Caco-2 (cell line): ENCODE measurements around the gene GNB5. TPM values are rescaled to one million over a fixed set of nuclear protein-coding genes. Genes with fewer than 3 reads are reported as not detected.

Experiments
- BruUV-seq: library from RNA; stranded (reverse); fragments of 400-500 nt; replicated peaks from 2 replicates; lab custom pipeline; 2021; lab: Mats Ljungman, UMichigan
- CTCF ChIA-PET: fragments of 300-600 bp; sonication (Branson Sonifier 250); formaldehyde crosslinking; loops from one replicate; lab custom pipeline; 2022; ENCODE audit warnings: antibody characterized with exemption; lab: Charles Lee
- POLR2A ChIA-PET: fragments of 300-600 bp; sonication (Branson Sonifier 250); formaldehyde crosslinking; loops from one replicate; lab custom pipeline; 2022; ENCODE audit warnings: antibody characterized with exemption; lab: Charles Lee
- DNase-seq, 2 experiments: peaks; one replicate each; pipeline versions ENCODE4 v3.0.0 to v3.0.0-alpha.2; 2020 to 2022
- H3K27me3 ChIP-seq: replicated peaks from 2 replicates; pipeline ENCODE4 v1.6.0; 2011; ENCODE audit warnings: low read length; ENCODE audit not compliant: control insufficient read depth, insufficient read depth
- H3K36me3 ChIP-seq: 2 replicates; pipeline ENCODE4 v1.5.1; 2011; ENCODE audit warnings: low read length; ENCODE audit not compliant: control insufficient read depth, insufficient read depth
- H3K4me1 ChIP-seq: fragments of 250-450 bp; sonication (Bioruptor Pico); 2 replicates; pipeline ENCODE4 v1.5.1; 2020; ENCODE audit warnings: mild to moderate bottlenecking
- H3K4me3 ChIP-seq: 2 replicates; pipeline ENCODE4 v1.5.1; 2011; ENCODE audit warnings: low read depth, mild to moderate bottlenecking, control low read depth, low read length
- H3K9me3 ChIP-seq: fragments of 250-450 bp; sonication (Bioruptor Pico); 2 replicates; pipeline ENCODE4 v1.5.1; 2020; ENCODE audit warnings: mild to moderate bottlenecking, moderate library complexity
- H3K27ac Mint-ChIP-seq: one replicate; pipeline ENCODE4 v1.8.0; 2022; ENCODE audit warnings: mixed read lengths; ENCODE audit not compliant: unreplicated experiment
- H3K27me3 Mint-ChIP-seq: one replicate; pipeline ENCODE4 v1.8.0; 2022; ENCODE audit warnings: mixed read lengths; ENCODE audit not compliant: insufficient read depth, unreplicated experiment
- H3K36me3 Mint-ChIP-seq: one replicate; pipeline ENCODE4 v1.8.0; 2022; ENCODE audit warnings: mild to moderate bottlenecking, mixed read lengths; ENCODE audit not compliant: insufficient read depth, unreplicated experiment
- H3K4me1 Mint-ChIP-seq: one replicate; pipeline ENCODE4 v1.8.0; 2022; ENCODE audit warnings: low read depth, mixed read lengths; ENCODE audit not compliant: unreplicated experiment
- H3K4me3 Mint-ChIP-seq: one replicate; pipeline ENCODE4 v1.8.0; 2022; ENCODE audit warnings: mild to moderate bottlenecking, moderate library complexity, mixed read lengths; ENCODE audit not compliant: unreplicated experiment
- H3K9me3 Mint-ChIP-seq: one replicate; pipeline ENCODE4 v1.8.0; 2022; ENCODE audit warnings: mixed read lengths; ENCODE audit not compliant: unreplicated experiment
- intact Hi-C: fragments of 100-400 bp; cut with micrococcal nuclease; formaldehyde crosslinking; loops from one replicate; pipeline ENCODE4 v1.10.0; 2022; ENCODE audit not compliant: unreplicated experiment
- total RNA-seq: library from RNA; stranded (reverse); gene quantifications from 2 replicates; pipeline ENCODE4 v1.2.3, GENCODE V29; 2022
- TF ChIP-seq, protein P1 (sequence below), 2 experiments: fragments of 200-600 bp in 1 of 2; IDR thresholded peaks; 1 replicate in 1 of 2; 2 replicates in 1 of 2; pipeline versions ENCODE4 v1.5.1 to v1.8.0; 2011 to 2022; ENCODE audit warnings: antibody characterized with exemption in 1 of 2, control low read depth in 1 of 2, inconsistent platforms in 1 of 2, low read depth in 1 of 2, low read length in 1 of 2, mild to moderate bottlenecking in 1 of 2, moderate library complexity in 1 of 2; ENCODE audit not compliant: insufficient read depth in 1 of 2, severe bottlenecking in 1 of 2, unreplicated experiment in 1 of 2

GNB5 gene
- total RNA-seq, 1 experiment from 2014 or later: 23.2 TPM

DNA sequence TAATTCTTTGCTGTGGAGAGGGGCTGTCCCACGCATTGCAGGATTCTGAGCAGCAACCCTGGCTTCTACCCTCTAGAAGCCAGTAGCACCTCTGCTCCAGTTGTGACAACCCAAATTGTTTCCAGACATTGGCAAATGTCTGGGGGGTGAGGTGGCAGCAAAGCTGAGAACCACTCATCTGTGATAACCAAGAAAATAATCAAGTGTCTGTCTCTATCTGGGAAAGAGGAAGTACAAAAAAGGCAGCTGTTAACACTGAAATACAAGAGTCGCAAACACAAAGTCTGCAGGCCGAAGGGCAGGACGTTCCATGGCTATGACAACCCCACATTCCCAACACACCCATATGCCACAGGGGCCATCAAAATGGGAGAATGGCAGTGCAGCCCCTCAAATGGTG lies 42.2 kb upstream of the GNB5 start:
- peaks cover 8% of the 10 kb centered on the region for H3K4me1 Mint-ChIP-seq
- BruUV-seq: no TSS peak
- H3K9me3 ChIP-seq: no peaks in the 10 kb centered on the region
- H3K27ac Mint-ChIP-seq: no peak overlapping the region
- no peaks in the 10 kb centered on the region for H3K27me3 Mint-ChIP-seq
- POLR2A ChIA-PET: no interaction called here
- TF ChIP-seq, protein P1, sequence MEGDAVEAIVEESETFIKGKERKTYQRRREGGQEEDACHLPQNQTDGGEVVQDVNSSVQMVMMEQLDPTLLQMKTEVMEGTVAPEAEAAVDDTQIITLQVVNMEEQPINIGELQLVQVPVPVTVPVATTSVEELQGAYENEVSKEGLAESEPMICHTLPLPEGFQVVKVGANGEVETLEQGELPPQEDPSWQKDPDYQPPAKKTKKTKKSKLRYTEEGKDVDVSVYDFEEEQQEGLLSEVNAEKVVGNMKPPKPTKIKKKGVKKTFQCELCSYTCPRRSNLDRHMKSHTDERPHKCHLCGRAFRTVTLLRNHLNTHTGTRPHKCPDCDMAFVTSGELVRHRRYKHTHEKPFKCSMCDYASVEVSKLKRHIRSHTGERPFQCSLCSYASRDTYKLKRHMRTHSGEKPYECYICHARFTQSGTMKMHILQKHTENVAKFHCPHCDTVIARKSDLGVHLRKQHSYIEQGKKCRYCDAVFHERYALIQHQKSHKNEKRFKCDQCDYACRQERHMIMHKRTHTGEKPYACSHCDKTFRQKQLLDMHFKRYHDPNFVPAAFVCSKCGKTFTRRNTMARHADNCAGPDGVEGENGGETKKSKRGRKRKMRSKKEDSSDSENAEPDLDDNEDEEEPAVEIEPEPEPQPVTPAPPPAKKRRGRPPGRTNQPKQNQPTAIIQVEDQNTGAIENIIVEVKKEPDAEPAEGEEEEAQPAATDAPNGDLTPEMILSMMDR (IDR thresholded peaks at IDR 0.05; ENCODE audit: insufficient read depth in 1 of 2, low read depth in 1 of 2, low read length in 1 of 2, severe bottlenecking in 1 of 2, unreplicated experiment in 1 of 2): no peak
- no peak for DNase-seq
- no peak overlapping the region for H3K4me3 ChIP-seq
- peaks cover 4% of the 10 kb centered on the region for H3K36me3 Mint-ChIP-seq
- no peaks in the 10 kb centered on the region for H3K36me3 ChIP-seq
- intact Hi-C loops: no loop called here
- CTCF ChIA-PET: no interaction called here
- no peak overlapping the region for H3K4me3 Mint-ChIP-seq
- H3K4me1 ChIP-seq: no peaks in the 10 kb centered on the region
- no peaks in the 10 kb centered on the region for H3K27me3 ChIP-seq
- H3K9me3 Mint-ChIP-seq: no peaks in the 10 kb centered on the region

DNA sequence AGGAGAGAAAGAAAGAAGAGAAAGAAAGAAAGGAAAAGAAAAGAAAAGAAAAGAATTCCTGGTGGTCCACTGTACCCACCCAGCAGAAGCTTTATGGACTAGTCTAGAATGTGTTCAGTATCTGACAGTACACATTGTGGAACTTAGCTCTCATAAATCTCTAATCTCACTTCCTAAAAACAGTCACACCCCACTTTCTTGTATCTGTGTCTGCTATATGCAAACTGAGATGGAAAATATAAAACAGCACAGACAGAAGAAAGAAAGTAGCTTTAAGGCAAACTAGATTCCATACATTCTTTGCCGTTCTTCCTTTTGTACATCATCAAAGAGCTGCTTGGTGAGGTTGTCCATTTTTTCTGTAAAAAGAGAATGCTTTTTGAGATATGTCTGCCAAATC lies 41.1 kb upstream of the GNB5 start:
- no TSS peak for BruUV-seq
- H3K4me1 Mint-ChIP-seq: peaks cover 8% of the 10 kb centered on the region
- DNase-seq: no peak
- no peak overlapping the region for H3K4me3 Mint-ChIP-seq
- no peaks in the 10 kb centered on the region for H3K9me3 ChIP-seq
- no peaks in the 10 kb centered on the region for H3K36me3 ChIP-seq
- ChIA-PET CTCF (interaction anchor here (0.6 kb wide), 1 partner anchor 24 kb away, joined by 3 read pairs; no protein-coding TSS in a partner anchor), POLR2A (no interaction called here)
- H3K27me3 Mint-ChIP-seq: no peaks in the 10 kb centered on the region
- H3K9me3 Mint-ChIP-seq: no peaks in the 10 kb centered on the region
- H3K4me1 ChIP-seq: no peaks in the 10 kb centered on the region
- intact Hi-C loops: no loop called here
- no peak overlapping the region for H3K4me3 ChIP-seq
- no peak overlapping the region for H3K27ac Mint-ChIP-seq
- TF ChIP-seq, protein P1 (IDR thresholded peaks at IDR 0.05; ENCODE audit: insufficient read depth in 1 of 2, low read depth in 1 of 2, low read length in 1 of 2, severe bottlenecking in 1 of 2, unreplicated experiment in 1 of 2): no peak
- no peaks in the 10 kb centered on the region for H3K27me3 ChIP-seq
- peaks cover 4% of the 10 kb centered on the region for H3K36me3 Mint-ChIP-seq

DNA sequence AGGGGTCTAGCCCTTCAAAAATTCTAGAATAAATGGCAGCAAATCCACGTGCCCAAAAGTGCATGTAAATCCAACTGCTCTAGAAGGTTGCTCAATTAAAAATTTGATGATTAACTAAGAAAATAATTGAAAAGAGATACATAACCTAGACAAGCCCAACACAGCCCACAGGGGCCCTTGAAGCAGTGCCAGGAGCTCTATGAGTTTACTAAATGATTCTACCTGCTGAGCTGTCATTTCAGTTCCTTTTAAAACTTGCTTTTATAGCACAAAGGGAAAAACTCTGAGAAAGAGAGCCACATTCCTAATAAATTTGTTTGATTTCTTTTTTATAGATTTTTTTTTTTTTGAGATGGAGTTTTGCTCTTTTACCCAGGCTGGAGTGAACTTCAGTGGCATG lies 38.9 kb upstream of the GNB5 start:
- intact Hi-C loops: no loop called here
- Histone ChIP-seq H3K4me3 (no peak overlapping the region), H3K27me3 (no peaks in the 10 kb centered on the region), H3K36me3 (peaks cover 1% of the 10 kb centered on the region; the same call in 1 of the 2 replicates), H3K9me3 (no peaks in the 10 kb centered on the region), H3K4me1 (no peaks in the 10 kb centered on the region)
- Mint-ChIP-seq H3K27ac (no peak overlapping the region), H3K36me3 (peaks cover 8% of the 10 kb centered on the region), H3K9me3 (no peaks in the 10 kb centered on the region), H3K27me3 (no peaks in the 10 kb centered on the region), H3K4me3 (no peak overlapping the region), H3K4me1 (peaks cover 8% of the 10 kb centered on the region)
- POLR2A ChIA-PET: no interaction called here
- CTCF ChIA-PET: interaction anchor here (2.0 kb wide), 1 partner anchor 13 kb away, joined by 6 read pairs; no protein-coding TSS in a partner anchor
- DNase-seq: no peak
- BruUV-seq: no TSS peak
- TF ChIP-seq, protein P1 (IDR thresholded peaks at IDR 0.05; ENCODE audit: insufficient read depth in 1 of 2, low read depth in 1 of 2, low read length in 1 of 2, severe bottlenecking in 1 of 2, unreplicated experiment in 1 of 2): no peak
